ENCODE measurements around the gene LUZP4. TPM values are rescaled to one million over a fixed set of nuclear protein-coding genes. Genes with fewer than 3 reads are reported as not detected.

LUZP4 gene, protein sequence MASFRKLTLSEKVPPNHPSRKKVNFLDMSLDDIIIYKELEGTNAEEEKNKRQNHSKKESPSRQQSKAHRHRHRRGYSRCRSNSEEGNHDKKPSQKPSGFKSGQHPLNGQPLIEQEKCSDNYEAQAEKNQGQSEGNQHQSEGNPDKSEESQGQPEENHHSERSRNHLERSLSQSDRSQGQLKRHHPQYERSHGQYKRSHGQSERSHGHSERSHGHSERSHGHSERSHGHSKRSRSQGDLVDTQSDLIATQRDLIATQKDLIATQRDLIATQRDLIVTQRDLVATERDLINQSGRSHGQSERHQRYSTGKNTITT
- not detected in 3 replicates for total RNA-seq
- long read RNA-seq, result 0 reads

- Mint-ChIP-seq H3K9me3 (ENCODE audit: low read depth) (peaks cover 4% of the 10 kb centered on the region), H3K27ac (ENCODE audit: unreplicated experiment) (no peak within 1 kb of the TSS), H3K4me1 (ENCODE audit: low read depth) (no peaks in the 10 kb centered on the region), H3K36me3 (ENCODE audit: low read depth) (no peaks in the 10 kb centered on the region), H3K27me3 (ENCODE audit: low read depth) (peaks cover 8% of the 10 kb centered on the region), H3K4me3 (ENCODE audit: unreplicated experiment) (no peak within 1 kb of the TSS)
- no peak for DNase-seq (ENCODE audit: low spot score)
- no peak for TF ChIP-seq CTCF (IDR thresholded peaks at IDR 0.05)
Measured at GRCh38 chrX:115289465-115289864, at the start of gene LUZP4. LUZP4 (plus strand) TSS chrX:115289715; CDS start chrX:115289760, 45 bp downstream.

- H3K9me3 Mint-ChIP-seq (ENCODE audit: low read depth), result no peaks in the 10 kb centered on the region
- DNase-seq (ENCODE audit: low spot score), result no peak
- no peak overlapping the region for H3K4me3 Mint-ChIP-seq (ENCODE audit: unreplicated experiment)
- H3K36me3 Mint-ChIP-seq (ENCODE audit: low read depth), result no peaks in the 10 kb centered on the region
- H3K27ac Mint-ChIP-seq (ENCODE audit: unreplicated experiment), result no peak overlapping the region
- TF ChIP-seq CTCF (IDR thresholded peaks at IDR 0.05), result no peak
- peaks cover 30% of the 10 kb centered on the region for H3K27me3 Mint-ChIP-seq (ENCODE audit: low read depth)
- peaks cover 6% of the 10 kb centered on the region for H3K4me1 Mint-ChIP-seq (ENCODE audit: low read depth)
Measured at GRCh38 chrX:115251458-115252233, 37.9 kb upstream of the LUZP4 start.

DNA sequence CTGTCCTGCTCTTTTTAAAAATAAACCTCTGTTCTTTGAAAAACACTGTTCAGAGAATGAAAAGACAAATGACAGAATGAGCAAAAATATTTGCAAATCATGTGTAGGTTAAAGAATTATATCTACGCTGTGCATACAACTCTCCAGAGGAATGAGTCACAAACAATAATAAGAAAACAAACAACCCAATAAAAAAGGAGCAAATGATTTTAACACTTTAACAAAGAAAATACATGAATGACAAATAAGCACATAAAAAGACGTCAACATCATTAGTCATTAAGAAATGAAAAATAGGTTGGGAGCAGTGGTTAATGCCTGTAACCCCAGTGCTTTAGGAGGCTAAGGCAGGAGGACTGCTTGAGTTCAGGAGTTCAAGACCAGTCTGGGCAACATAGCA is 34.5 kb upstream of the LUZP4 start:
- Mint-ChIP-seq H3K27ac (ENCODE audit: unreplicated experiment) (no peak overlapping the region), H3K4me1 (ENCODE audit: low read depth) (no peaks in the 10 kb centered on the region), H3K4me3 (ENCODE audit: unreplicated experiment) (no peak overlapping the region), H3K36me3 (ENCODE audit: low read depth) (no peaks in the 10 kb centered on the region), H3K27me3 (ENCODE audit: low read depth) (peaks cover 49% of the 10 kb centered on the region), H3K9me3 (ENCODE audit: low read depth) (no peaks in the 10 kb centered on the region)
- DNase-seq (ENCODE audit: low spot score), result no peak
- no peak for TF ChIP-seq CTCF (IDR thresholded peaks at IDR 0.05)

DNA sequence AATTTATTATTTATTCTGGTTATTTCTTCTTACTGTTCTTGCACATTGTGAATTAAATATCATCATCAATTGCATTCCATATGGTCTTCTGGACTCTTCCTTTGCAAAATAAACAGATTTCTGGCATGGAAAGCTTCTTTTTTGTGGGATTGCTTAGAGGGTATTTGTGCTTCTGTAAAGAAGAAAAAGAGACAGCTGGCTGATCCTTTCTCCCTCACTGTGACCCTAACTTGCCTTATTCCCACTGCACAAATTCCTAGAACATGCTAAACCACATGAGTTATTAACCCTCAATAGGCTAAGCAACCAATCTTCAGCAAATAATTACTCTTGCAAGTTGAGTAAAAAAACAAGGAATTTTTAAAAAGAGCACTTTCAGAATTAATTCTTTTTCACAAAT is 31.8 kb upstream of the LUZP4 start:
- H3K4me1 Mint-ChIP-seq (ENCODE audit: low read depth), result peaks cover 3% of the 10 kb centered on the region
- no peaks in the 10 kb centered on the region for H3K36me3 Mint-ChIP-seq (ENCODE audit: low read depth)
- H3K27ac Mint-ChIP-seq (ENCODE audit: unreplicated experiment), result no peak overlapping the region
- TF ChIP-seq CTCF (IDR thresholded peaks at IDR 0.05), result no peak
- H3K4me3 Mint-ChIP-seq (ENCODE audit: unreplicated experiment), result no peak overlapping the region
- H3K9me3 Mint-ChIP-seq (ENCODE audit: low read depth), result no peaks in the 10 kb centered on the region
- no peak for DNase-seq (ENCODE audit: low spot score)
- peaks cover 38% of the 10 kb centered on the region for H3K27me3 Mint-ChIP-seq (ENCODE audit: low read depth)

DNA sequence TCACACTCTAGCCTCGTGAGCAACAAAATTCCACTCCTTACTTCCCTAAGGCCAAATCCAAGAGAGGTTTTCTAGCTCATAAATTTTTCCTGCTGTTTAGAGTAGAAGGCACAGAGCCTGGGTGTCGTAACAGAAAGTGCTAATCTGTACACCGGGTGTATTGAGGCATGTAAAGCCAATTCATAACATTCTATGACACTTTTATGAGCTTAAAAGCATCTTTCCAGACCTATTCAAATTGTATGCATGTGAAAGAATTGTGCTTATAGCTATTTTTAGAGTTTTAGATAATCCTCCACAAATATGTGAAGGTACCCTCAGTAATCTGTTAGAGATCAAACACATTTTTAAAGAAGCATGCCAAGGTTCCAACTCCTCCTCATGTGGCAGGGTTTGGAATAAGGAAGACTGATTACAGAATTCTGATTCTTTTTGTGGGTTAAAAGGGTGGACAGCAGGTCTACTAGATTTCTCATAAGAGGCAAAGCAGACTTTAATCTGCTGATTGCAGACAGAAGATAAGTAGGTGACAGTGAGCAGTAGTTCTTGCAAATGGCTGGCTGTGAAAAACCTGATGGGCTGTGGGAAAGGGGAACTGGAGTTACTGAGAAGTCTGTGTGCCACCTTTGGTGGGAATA is 30.2 kb upstream of the LUZP4 start:
- peaks cover 32% of the 10 kb centered on the region for H3K27me3 Mint-ChIP-seq (ENCODE audit: low read depth)
- H3K4me1 Mint-ChIP-seq (ENCODE audit: low read depth), result peaks cover 3% of the 10 kb centered on the region
- no peaks in the 10 kb centered on the region for H3K36me3 Mint-ChIP-seq (ENCODE audit: low read depth)
- no peak for DNase-seq (ENCODE audit: low spot score)
- no peaks in the 10 kb centered on the region for H3K9me3 Mint-ChIP-seq (ENCODE audit: low read depth)
- H3K27ac Mint-ChIP-seq (ENCODE audit: unreplicated experiment), result no peak overlapping the region
- no peak for TF ChIP-seq CTCF (IDR thresholded peaks at IDR 0.05)
- no peak overlapping the region for H3K4me3 Mint-ChIP-seq (ENCODE audit: unreplicated experiment)

Measured in chondrocyte (in vitro differentiated cells).